Breast epithelium (tissue), 3 donors: Measurements from ENCODE around the gene TMEM80.

Experiments used
- POLR2A ChIP-seq: fragments of 450-650 bp; IDR thresholded peaks from one replicate; pipeline ENCODE4 v1.6.1; 2016; ENCODE audit warnings: antibody characterized with exemption, mild to moderate bottlenecking, moderate library complexity
- POLR2AphosphoS5 ChIP-seq, 3 donors: sonication (generic); formaldehyde crosslinking; IDR thresholded peaks; one replicate each; pipeline ENCODE4 v1.6.1; 2017; ENCODE audit warnings: antibody characterized with exemption in 3 of 3
- TF ChIP-seq, protein P1 (sequence below), 3 donors: fragments of 450-650 bp; IDR thresholded peaks; one replicate each; pipeline ENCODE4 v1.5.1; 2016 to 2017; ENCODE audit warnings: antibody characterized with exemption in 3 of 3, mild to moderate bottlenecking in 3 of 3, moderate library complexity in 3 of 3

DNA sequence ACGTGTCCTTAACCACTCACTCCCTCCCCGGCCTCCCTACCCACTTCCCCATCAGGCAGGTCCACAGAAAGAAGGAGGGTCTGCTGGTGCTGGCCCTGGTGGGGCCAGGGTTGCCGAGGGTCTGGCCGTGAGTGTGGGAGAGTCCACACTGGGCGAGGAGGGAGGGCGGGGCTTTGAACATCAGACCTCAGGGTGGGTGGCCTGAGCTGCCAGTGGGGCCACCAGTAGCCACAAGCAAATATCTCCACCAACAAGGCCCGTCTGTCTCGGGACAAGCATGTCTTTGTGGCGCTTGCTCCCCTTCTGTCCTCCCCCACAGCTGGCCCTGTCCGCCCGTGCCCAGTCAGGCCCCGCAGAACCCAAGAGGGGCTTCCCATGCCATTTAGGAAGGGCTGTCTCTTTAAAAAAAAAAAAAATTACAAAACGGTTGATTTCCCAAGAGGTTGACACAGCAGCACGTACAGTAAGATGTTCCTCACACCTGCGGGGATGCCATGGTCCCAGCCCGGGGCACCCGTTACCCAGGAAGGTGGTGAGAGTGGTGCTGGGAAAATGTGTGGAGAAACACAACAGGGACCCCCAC is 34.0 kb downstream of the TMEM80 start:
- TF ChIP-seq, protein P1, sequence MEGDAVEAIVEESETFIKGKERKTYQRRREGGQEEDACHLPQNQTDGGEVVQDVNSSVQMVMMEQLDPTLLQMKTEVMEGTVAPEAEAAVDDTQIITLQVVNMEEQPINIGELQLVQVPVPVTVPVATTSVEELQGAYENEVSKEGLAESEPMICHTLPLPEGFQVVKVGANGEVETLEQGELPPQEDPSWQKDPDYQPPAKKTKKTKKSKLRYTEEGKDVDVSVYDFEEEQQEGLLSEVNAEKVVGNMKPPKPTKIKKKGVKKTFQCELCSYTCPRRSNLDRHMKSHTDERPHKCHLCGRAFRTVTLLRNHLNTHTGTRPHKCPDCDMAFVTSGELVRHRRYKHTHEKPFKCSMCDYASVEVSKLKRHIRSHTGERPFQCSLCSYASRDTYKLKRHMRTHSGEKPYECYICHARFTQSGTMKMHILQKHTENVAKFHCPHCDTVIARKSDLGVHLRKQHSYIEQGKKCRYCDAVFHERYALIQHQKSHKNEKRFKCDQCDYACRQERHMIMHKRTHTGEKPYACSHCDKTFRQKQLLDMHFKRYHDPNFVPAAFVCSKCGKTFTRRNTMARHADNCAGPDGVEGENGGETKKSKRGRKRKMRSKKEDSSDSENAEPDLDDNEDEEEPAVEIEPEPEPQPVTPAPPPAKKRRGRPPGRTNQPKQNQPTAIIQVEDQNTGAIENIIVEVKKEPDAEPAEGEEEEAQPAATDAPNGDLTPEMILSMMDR (IDR thresholded peaks at IDR 0.05), result no peak
- TF ChIP-seq POLR2AphosphoS5 (IDR thresholded peaks at IDR 0.05), result no peak
- TF ChIP-seq POLR2A, result no peak
